Activated CD4-positive, alpha-beta memory T cell treated with anti-CD3 and anti-CD28 coated beads for 36 hours (primary cell): ENCODE data around the gene KIRREL3. TPM values are rescaled to one million over a fixed set of nuclear protein-coding genes. Genes with fewer than 3 reads are reported as not detected.

Experiments used
- CTCF ChIA-PET: fragments of 350-600 bp; sonication (Branson Sonifier 250); formaldehyde crosslinking; loops from one replicate; lab custom pipeline; 2021; ENCODE audit warnings: antibody characterized with exemption, inconsistent platforms; lab: Charles Lee
- POLR2A ChIA-PET: fragments of 350-600 bp; sonication (Branson Sonifier 250); formaldehyde crosslinking; loops from one replicate; lab custom pipeline; 2021; ENCODE audit warnings: antibody characterized with exemption; lab: Charles Lee
- DNase-seq: peaks from one replicate; pipeline ENCODE4 v3.0.0-alpha.2; 2020
- H3K27ac Mint-ChIP-seq: one replicate; pipeline ENCODE4 v1.8.0; 2021; ENCODE audit warnings: mixed read lengths
- H3K27me3 Mint-ChIP-seq: one replicate; pipeline ENCODE4 v1.8.0; 2021; ENCODE audit warnings: mixed read lengths
- H3K36me3 Mint-ChIP-seq: one replicate; pipeline ENCODE4 v1.8.0; 2021; ENCODE audit warnings: mixed read lengths
- H3K4me1 Mint-ChIP-seq: one replicate; pipeline ENCODE4 v1.8.0; 2021; ENCODE audit warnings: low read depth, mixed read lengths
- H3K4me3 Mint-ChIP-seq: one replicate; pipeline ENCODE4 v1.8.0; 2021; ENCODE audit warnings: mild to moderate bottlenecking, mixed read lengths
- H3K9me3 Mint-ChIP-seq: one replicate; pipeline ENCODE4 v1.8.0; 2021; ENCODE audit warnings: mixed read lengths
- intact Hi-C: fragments of 100-400 bp; cut with micrococcal nuclease; formaldehyde crosslinking; loops from one replicate; pipeline ENCODE4 v1.15.1; 2023
- total RNA-seq, 2 experiments: library from RNA; stranded (reverse); gene quantifications; one replicate each; pipeline ENCODE4 v1.2.3, GENCODE V29; 2021

The KIRREL3 gene
- total RNA-seq, 2 experiments from 2014 or later, result not detected

DNA sequence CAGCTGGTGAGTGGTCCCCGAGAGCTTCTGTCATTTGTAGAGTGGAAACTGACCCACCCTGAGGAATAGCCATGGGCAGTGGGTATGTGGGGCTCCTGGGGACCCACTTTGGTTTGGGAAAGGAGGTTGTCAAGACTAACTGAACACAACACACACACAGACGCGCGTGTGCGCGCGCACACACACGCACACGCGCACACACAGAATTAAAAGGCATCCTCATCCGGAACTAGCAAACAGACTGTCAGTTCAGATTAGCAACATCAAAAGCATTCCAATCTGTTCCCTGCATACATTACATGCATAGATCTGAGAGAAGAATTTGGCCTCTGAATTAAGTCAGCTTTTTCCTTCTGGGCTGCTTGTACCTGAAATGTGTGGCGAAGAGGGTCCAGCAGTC is 360.4 kb downstream of the KIRREL3 start:
- H3K27me3 Mint-ChIP-seq, result peaks cover 3% of the 10 kb centered on the region
- H3K9me3 Mint-ChIP-seq, result no peaks in the 10 kb centered on the region
- no peaks in the 10 kb centered on the region for H3K36me3 Mint-ChIP-seq
- H3K27ac Mint-ChIP-seq, result no peak overlapping the region
- DNase-seq, result no peak
- H3K4me3 Mint-ChIP-seq, result no peak overlapping the region
- ChIA-PET CTCF (no interaction called here), POLR2A (no interaction called here)
- H3K4me1 Mint-ChIP-seq, result no peaks in the 10 kb centered on the region
- intact Hi-C loops, result no loop called here

DNA sequence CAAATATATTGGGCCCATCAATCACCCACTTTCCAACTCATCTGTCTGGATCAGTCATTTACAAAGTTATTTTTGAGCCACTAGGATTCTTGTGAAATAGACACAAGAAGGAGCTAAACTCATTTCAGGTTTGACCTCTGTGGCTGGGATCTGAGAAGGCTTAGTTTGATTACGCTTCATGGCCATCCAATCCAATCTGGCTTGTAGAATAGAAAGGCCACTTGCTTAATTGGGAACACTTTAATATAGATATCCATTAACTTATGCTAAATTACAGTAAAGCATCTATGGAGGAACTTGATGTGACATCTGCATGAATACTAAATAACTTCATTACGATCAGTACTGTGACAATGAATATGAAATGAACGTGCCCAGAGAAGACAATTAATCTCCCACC is 360.9 kb downstream of the KIRREL3 start:
- H3K9me3 Mint-ChIP-seq, result no peaks in the 10 kb centered on the region
- no peak for DNase-seq
- POLR2A ChIA-PET, result no interaction called here
- CTCF ChIA-PET, result no interaction called here
- no peak overlapping the region for H3K4me3 Mint-ChIP-seq
- H3K36me3 Mint-ChIP-seq, result no peaks in the 10 kb centered on the region
- no peak overlapping the region for H3K27ac Mint-ChIP-seq
- intact Hi-C loops, result no loop called here
- no peaks in the 10 kb centered on the region for H3K4me1 Mint-ChIP-seq
- peaks cover 3% of the 10 kb centered on the region for H3K27me3 Mint-ChIP-seq

DNA sequence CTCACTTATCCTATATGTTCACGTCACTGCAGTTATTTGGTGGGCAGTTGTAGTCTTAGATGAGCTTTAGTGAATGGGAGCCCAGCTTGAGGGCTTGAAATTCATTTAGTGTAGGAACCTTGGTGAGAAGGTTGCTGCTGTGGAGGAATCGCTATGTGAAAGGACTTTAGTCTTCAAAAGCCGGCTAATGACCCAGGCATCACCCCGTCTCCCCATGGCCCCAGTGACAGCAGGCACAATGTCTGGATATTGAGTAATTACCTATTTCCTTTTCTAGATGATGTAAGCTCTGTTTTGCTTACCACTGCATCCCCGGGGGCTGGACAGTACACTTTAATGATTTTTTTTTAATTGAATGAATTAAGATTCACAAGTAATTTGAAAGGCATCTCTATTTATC is 361.9 kb downstream of the KIRREL3 start:
- ChIA-PET POLR2A (no interaction called here), CTCF (no interaction called here)
- Mint-ChIP-seq H3K4me3 (no peak overlapping the region), H3K4me1 (no peaks in the 10 kb centered on the region), H3K36me3 (no peaks in the 10 kb centered on the region), H3K27ac (no peak overlapping the region), H3K9me3 (no peaks in the 10 kb centered on the region), H3K27me3 (peaks cover 3% of the 10 kb centered on the region)
- no peak for DNase-seq
- intact Hi-C loops, result no loop called here

DNA sequence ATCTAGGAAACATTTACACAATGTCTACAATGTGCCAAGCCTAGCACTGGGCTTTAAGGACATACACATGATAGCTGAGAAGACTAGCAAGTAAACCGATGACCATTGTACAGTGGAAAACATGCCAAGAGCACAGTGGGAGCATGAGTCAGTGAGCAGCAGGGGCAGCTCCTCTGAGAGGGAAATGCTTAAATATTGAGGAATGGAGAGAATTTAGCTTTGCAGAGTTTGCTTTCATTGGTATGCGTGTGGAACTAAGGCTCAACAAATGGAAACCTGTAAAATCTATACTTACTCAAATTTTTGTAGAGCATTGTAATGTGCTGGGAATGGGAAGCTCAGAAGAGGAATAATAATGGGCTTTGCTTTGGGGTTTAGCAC is 362.8 kb downstream of the KIRREL3 start:
- no peaks in the 10 kb centered on the region for H3K36me3 Mint-ChIP-seq
- H3K4me1 Mint-ChIP-seq, result no peaks in the 10 kb centered on the region
- no peak overlapping the region for H3K27ac Mint-ChIP-seq
- no peak overlapping the region for H3K4me3 Mint-ChIP-seq
- ChIA-PET CTCF (no interaction called here), POLR2A (no interaction called here)
- no peak for DNase-seq
- intact Hi-C loops, result no loop called here
- H3K9me3 Mint-ChIP-seq, result no peaks in the 10 kb centered on the region
- H3K27me3 Mint-ChIP-seq, result peaks cover 4% of the 10 kb centered on the region

DNA sequence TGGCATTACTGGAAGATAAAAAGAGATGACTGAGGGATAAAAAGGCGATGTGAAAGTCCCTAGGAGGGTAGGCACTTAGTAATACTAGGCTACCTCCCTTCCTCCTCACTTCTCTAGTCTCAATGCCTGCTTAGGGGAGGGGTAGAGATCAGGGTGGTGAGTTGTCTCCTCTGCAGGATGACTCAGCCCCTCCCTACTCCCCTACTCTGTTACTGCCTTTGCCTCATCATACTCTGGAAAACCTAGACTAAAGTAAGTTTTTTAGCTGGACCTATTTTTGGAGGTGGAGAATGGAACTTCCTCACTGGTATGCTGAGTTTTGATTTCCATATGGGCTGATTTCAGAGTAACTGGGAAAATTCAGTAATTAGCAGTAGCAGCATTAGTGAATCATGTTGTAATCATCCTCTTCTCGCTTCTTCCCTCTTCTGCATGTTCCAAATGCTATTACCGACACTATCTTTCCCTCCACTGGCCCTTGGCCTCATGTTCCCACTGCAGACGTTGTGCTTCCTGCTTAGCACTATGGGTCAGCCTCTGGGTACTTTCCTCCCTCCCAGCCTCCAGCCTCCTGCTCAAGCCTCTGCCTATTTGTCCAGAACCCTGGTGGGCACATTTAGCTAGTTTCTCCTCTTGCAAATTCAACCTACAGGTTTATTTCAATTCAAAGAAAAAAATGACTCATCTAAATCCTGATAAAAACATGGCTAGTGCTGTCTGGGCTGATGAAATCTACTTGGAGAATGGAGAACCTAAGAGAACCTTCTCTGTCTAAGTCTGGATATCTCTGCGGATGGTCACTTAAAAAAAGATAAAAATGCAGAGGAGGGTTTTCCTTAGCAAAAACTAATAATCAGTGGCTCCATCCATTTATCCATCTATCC is 363.4 kb downstream of the KIRREL3 start:
- intact Hi-C loops, result no loop called here
- Mint-ChIP-seq H3K36me3 (no peaks in the 10 kb centered on the region), H3K9me3 (no peaks in the 10 kb centered on the region), H3K27ac (no peak overlapping the region), H3K4me1 (no peaks in the 10 kb centered on the region), H3K27me3 (peaks cover 7% of the 10 kb centered on the region), H3K4me3 (no peak overlapping the region)
- POLR2A ChIA-PET, result no interaction called here
- CTCF ChIA-PET, result no interaction called here
- DNase-seq, result no peak

DNA sequence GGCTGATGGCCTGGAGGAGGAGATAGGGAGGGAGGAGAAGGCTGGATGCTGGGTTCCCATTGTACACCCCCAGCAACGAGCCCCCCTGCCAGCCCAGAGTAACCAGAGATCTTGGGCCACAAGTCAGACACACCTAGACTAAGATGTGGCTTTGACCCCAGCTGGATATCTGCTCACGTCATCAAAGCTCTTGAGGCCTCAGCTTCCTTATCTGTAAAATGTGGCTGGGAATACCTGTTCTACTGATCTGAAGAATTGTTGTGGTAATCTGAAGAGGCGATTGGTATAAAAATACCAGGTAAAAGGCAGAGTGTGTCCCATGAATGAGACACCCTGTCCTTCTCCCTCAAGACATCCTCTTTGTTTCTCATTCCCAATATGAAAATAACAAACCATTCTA is 365.1 kb downstream of the KIRREL3 start:
- Mint-ChIP-seq H3K27ac (no peak overlapping the region), H3K9me3 (no peaks in the 10 kb centered on the region), H3K36me3 (no peaks in the 10 kb centered on the region), H3K4me3 (no peak overlapping the region), H3K27me3 (peaks cover 5% of the 10 kb centered on the region), H3K4me1 (no peaks in the 10 kb centered on the region)
- ChIA-PET POLR2A (no interaction called here), CTCF (no interaction called here)
- DNase-seq, result no peak
- intact Hi-C loops, result no loop called here

DNA sequence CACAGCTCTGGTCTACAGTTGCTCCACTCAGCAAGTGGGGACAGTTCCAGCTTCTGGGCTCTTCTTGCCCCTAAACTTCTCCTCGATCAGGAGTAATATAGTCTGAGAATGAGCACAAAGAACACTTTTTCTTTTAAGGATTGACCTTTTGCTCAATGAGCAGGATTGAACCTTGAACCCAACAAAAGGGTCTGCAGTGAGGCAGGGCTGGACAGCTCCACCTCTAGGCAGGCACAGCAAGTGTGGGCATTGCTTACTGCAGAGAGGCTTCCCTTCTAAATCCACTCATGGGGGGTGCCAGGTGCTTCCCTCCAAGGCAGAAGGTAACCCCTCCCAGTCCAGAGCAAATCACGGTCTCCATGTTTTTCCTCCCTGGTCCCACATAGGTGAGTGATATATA is 365.6 kb downstream of the KIRREL3 start:
- H3K27me3 Mint-ChIP-seq, result peaks cover 5% of the 10 kb centered on the region
- no peak overlapping the region for H3K27ac Mint-ChIP-seq
- DNase-seq, result no peak
- H3K9me3 Mint-ChIP-seq, result no peaks in the 10 kb centered on the region
- intact Hi-C loops, result no loop called here
- H3K4me1 Mint-ChIP-seq, result no peaks in the 10 kb centered on the region
- POLR2A ChIA-PET, result no interaction called here
- no peaks in the 10 kb centered on the region for H3K36me3 Mint-ChIP-seq
- no peak overlapping the region for H3K4me3 Mint-ChIP-seq
- CTCF ChIA-PET, result no interaction called here

DNA sequence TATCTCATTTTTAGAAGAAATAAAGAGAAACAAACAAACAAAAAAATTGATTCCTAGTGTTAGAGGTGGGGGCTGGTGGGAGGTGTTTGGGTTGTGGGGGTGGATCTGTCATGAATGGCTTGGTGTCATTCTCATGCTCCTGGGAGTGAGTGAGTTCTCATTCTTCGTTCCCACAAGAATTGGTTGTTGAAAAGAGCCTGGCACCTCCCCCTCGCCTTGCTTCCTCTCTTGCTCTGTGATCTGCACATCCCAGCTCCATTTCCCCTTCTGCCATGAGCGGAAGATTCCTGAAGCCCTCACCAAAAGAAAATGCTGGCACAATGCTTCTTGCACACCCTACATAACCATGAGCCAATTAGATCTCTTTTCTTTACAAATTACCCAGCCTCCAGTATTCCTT is 367.2 kb downstream of the KIRREL3 start:
- Mint-ChIP-seq H3K4me3 (no peak overlapping the region), H3K36me3 (no peaks in the 10 kb centered on the region), H3K27me3 (peaks cover 5% of the 10 kb centered on the region), H3K9me3 (no peaks in the 10 kb centered on the region), H3K27ac (no peak overlapping the region), H3K4me1 (no peaks in the 10 kb centered on the region)
- intact Hi-C loops, result no loop called here
- CTCF ChIA-PET, result no interaction called here
- DNase-seq, result no peak
- POLR2A ChIA-PET, result no interaction called here

DNA sequence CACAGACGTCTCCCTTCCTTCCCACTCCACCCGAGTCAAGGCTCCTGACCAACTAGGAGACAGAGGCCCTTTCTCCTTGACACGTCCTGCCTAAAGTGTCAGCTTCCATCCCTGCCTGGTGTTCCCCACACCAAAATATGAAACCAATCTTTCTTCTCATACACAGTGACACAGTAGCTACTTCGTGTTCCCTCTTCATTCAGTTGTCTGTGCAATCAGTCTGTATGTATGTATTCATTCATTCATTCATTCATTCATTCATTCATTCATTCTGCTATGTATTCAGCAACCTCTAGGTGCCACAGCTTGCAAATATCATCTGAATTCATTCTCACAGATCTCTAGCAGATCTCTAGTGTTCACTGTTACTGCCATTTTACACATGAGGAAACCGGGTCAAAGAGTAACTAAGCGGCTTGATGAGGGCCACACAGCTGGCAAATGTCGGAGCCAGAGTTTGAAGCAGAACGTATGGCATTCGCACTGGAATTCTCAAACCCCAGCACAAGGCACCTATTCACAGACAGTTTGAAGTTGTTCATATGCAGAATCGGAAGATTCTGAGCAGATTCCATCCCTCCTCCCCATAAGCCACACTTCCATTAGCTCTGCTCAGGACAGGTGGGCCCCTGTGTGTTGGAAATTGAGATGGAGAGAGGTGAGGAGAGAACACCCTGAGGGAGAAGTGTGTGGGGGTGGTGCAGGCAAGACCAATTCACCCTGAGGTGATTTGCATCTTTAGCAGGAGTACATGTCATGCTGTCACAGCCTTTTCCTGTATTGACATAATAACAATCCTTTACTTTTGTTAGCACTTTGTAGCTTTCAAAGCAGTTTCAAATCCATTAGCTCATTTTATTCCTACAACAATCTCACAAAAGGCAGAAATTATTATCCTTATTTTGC is 369.4 kb downstream of the KIRREL3 start:
- CTCF ChIA-PET, result no interaction called here
- intact Hi-C loops, result no loop called here
- no peak for DNase-seq

DNA sequence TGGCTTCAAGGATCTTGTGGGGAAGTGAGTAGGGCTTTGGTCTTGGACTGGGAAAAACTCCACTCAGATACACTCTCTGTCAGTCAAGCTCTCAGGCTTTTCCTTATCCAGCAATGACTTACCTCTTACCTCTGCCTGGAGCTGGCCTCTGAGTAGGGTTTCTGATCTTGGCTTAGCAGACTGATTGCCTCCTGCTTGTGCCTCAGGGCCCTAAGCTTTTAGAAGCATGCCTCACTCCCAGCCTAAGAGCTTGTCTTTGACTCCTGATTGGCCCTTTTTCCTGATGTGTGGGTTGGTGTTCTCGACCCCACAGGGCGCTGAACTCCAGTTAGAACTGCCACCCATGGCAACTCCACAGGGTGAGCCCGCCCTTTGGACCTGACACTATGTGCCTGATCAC is 370.1 kb downstream of the KIRREL3 start:
- Mint-ChIP-seq H3K27me3 (peaks cover 5% of the 10 kb centered on the region), H3K4me1 (no peaks in the 10 kb centered on the region), H3K9me3 (no peaks in the 10 kb centered on the region), H3K27ac (no peak overlapping the region), H3K36me3 (no peaks in the 10 kb centered on the region), H3K4me3 (no peak overlapping the region)
- DNase-seq, result no peak
- intact Hi-C loops, result no loop called here
- CTCF ChIA-PET, result no interaction called here
- POLR2A ChIA-PET, result no interaction called here

More for the DNA sequence above, 369.4 kb downstream of the KIRREL3 start:
- POLR2A ChIA-PET, result no interaction called here
- Mint-ChIP-seq H3K9me3 (no peaks in the 10 kb centered on the region), H3K4me3 (no peak overlapping the region), H3K27ac (no peak overlapping the region), H3K4me1 (no peaks in the 10 kb centered on the region), H3K27me3 (peaks cover 5% of the 10 kb centered on the region), H3K36me3 (no peaks in the 10 kb centered on the region)

DNA sequence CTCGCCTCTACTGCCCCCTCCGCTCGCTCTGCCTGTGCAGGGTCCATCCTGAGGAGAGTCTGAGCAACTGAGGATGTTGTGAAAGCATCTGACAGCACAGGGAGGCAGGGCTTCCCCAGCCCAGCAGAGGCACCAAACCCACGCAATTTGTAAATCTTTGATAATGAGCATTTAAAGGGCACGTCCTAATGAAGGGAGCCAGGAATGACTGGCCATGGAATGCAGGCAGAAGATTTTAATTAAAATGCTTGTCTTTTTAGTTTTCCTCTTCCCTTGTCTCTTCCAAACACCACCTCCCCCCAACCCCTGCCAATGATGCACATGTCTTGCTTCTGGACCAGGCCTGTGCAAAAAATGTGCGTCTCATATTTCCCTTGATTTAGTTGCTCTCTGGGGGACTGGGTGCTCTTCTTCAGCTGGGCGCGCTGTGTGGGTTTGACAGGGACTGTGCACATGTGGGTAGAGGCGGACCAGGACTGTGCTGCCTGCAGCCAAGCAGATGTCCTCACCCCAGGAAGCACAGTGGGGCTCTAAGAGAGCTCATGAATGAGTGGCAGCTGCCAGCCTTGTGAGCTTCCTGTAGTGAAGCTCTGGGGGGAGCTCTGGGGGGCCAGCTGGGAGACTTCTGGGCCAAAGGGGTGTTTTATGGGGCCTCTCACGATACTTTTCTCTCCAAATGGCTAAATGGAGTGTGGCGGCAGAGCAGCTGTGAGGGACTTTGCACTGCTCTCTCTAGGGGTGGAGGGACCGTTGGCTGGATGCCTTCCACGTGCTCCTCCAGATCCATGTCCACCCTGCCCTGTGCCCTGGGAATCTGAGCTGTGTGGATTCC is 371.6 kb downstream of the KIRREL3 start:
- Mint-ChIP-seq H3K36me3 (no peaks in the 10 kb centered on the region), H3K4me1 (no peaks in the 10 kb centered on the region), H3K27ac (no peak overlapping the region), H3K4me3 (no peak overlapping the region), H3K9me3 (no peaks in the 10 kb centered on the region), H3K27me3 (peaks cover 3% of the 10 kb centered on the region)
- POLR2A ChIA-PET, result no interaction called here
- no peak for DNase-seq
- CTCF ChIA-PET, result no interaction called here
- intact Hi-C loops, result no loop called here

DNA sequence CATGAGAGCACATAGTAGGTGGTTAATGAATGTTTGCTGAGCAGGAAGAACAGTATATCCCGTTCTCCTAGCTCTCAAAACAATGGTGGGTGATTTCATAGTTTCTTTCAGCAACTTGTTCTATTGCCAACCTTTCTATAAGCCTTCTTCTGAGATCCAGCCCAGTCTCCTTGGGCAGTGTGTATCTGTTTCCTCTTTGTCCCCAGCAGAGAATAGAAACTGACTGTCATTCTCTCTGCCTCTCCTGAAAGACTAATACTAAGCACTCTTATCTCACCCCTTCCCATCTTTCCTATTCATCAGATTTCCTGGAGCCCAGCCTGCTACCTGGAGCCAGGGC is 372.1 kb downstream of the KIRREL3 start:
- ChIA-PET CTCF (no interaction called here), POLR2A (no interaction called here)
- intact Hi-C loops, result no loop called here
- Mint-ChIP-seq H3K27ac (no peak overlapping the region), H3K4me3 (no peak overlapping the region), H3K27me3 (peaks cover 4% of the 10 kb centered on the region), H3K36me3 (no peaks in the 10 kb centered on the region), H3K9me3 (no peaks in the 10 kb centered on the region), H3K4me1 (no peaks in the 10 kb centered on the region)
- DNase-seq, result no peak
